ENCODE measurements around the gene TTC33. TPM values are rescaled to one million over a fixed set of nuclear protein-coding genes. Genes with fewer than 3 reads are reported as not detected.

Gene TTC33
- total and polyA plus RNA-seq, 2 of the 4 experiments (the other 2 are of a cell fraction): 3.1 to 8.1 TPM

DNA sequence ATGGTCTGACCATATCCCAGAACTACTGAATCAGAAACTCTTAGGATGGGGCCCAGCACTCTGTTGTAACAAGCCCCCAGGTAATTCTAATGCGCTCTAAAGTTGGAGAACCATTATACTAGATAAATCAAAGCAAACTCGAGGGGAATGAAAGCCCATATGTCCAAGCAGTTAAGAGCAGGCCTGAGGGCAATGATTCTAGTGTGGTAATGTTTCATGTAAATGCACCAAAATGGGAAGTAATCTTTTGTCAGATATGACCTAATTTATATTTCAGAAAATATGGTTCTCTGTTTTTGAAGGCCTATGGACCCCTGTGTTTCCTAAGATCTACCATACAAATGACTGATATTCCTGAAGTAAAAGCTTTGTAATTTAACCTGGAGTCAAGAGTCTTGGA lies 184.0 kb downstream of the TTC33 start:
- Histone ChIP-seq H3K36me3 (ENCODE audit: control insufficient read depth, insufficient read depth, low read length) (no peaks in the 10 kb centered on the region), H3K4me1 (ENCODE audit: control insufficient read depth, insufficient read depth, low read length) (peaks cover 8% of the 10 kb centered on the region), H4K91ac (ENCODE audit: insufficient read depth, low read depth, low read length) (peak overlapping the region; percentile 63; the same call in 1 of the 2 replicates), H3K79me1 (ENCODE audit: low read depth in 1 of 2, low read length in 2 of 2) (no peaks in the 10 kb centered on the region), H2BK20ac (ENCODE audit: low read depth, low read length) (peak overlapping the region; percentile 72; the same call in 1 of the 2 replicates), H2AFZ (replicated peaks; ENCODE audit: low read length, poor library complexity) (no peak overlapping the region), H3K9ac (ENCODE audit: low read depth, low read length) (no peak overlapping the region), H3K56ac (ENCODE audit: extremely low read depth, insufficient read depth, low read length) (no peak overlapping the region), H3K9me1 (ENCODE audit: insufficient read depth, low read length) (peaks cover 6% of the 10 kb centered on the region; the same call in 1 of the 2 replicates), H3K4me3 (ENCODE audit: insufficient read depth, low read depth, low read length) (no peak overlapping the region), H2AK5ac (ENCODE audit: low read depth, low read length) (peak overlapping the region; percentile 83), H2BK15ac (ENCODE audit: low read depth, low read length) (peak overlapping the region; percentile 93; the same call in 1 of the 3 replicates), H3K18ac (ENCODE audit: low read depth, low read length) (peak overlapping the region; percentile 92), H2BK5ac (ENCODE audit: low read depth, low read length, poor library complexity, severe bottlenecking) (no peak overlapping the region), H3K27ac (ENCODE audit: insufficient read depth, low read length) (0 out of 2 replicates have a peak overlapping the region, but pooled peaks have one; percentile 21), H3K23ac (ENCODE audit: low read depth, low read length) (no peak overlapping the region), H3K27me3 (ENCODE audit: control insufficient read depth, insufficient read depth, low read length) (no peaks in the 10 kb centered on the region), H4K8ac (ENCODE audit: low read depth in 2 of 2, low read length in 2 of 2) (no peak overlapping the region), H3K14ac (replicated peaks; ENCODE audit: low read depth, low read length) (no peak overlapping the region), H3K4ac (ENCODE audit: low read depth, low read length) (peak overlapping the region; percentile 23; the same call in 1 of the 2 replicates), H3K9me3 (ENCODE audit: control insufficient read depth, insufficient read depth, low read length) (no peaks in the 10 kb centered on the region), H3K4me2 (ENCODE audit: low read depth, low read length) (no peak overlapping the region), H4K5ac (ENCODE audit: low read depth, low read length) (no peak overlapping the region; the same call in none of the 2 replicates), H2AK9ac (replicated peaks; ENCODE audit: low read depth, low read length, poor library complexity) (no peak overlapping the region), H2BK120ac (ENCODE audit: low read depth, low read length) (peak overlapping the region; percentile 63; the same call in 1 of the 2 replicates), H4K20me1 (ENCODE audit: insufficient read depth, low read length) (no peaks in the 10 kb centered on the region)
- TF ChIP-seq BHLHE40 (IDR thresholded peaks at IDR 0.05; ENCODE audit: low read depth, low read length) (no peak), POLR2A (IDR thresholded peaks at IDR 0.05; ENCODE audit: low read depth, low read length) (no peak)
- intact Hi-C loops (cut with micrococcal nuclease) (loop anchor here (5.0 kb wide), 2 partner anchors 106 to 184 kb away; partner anchors contain the start of gene PTGER4), in situ Hi-C loops (cut with MboI; ENCODE audit: low sequenced_read_pairs) (no loop called here), dilution Hi-C loops (cut with HindIII; ENCODE audit: low sequenced_read_pairs, unreplicated experiment) (no loop called here)
- DNase-seq (no peak), ATAC-seq (ENCODE audit: low read depth) (no peak)
- no TSS peak for BruUV-seq (replicated peaks)
- ChIA-PET CTCF (no interaction called here), POLR2A (ENCODE audit: unreplicated experiment) (no interaction called here)
- WGBS, 2 experiments (ENCODE audit: extremely low coverage in 2 of 2, insufficient read length in 1 of 2): no CpG with 5 or more reads among the region's 2 CpGs

All from IMR-90 (cell line).